ENCODE data around the gene RBP7. TPM values are rescaled to one million over a fixed set of nuclear protein-coding genes. Genes with fewer than 3 reads are reported as not detected.
"Not testable (repeated sequence)": the region's sequence is repeated elsewhere in the genome, so short reads cannot be mapped to it uniquely, and the experiment has no call there.

Gene RBP7
- total RNA-seq, 1 donor from 2014 or later: 23.1 TPM

DNA sequence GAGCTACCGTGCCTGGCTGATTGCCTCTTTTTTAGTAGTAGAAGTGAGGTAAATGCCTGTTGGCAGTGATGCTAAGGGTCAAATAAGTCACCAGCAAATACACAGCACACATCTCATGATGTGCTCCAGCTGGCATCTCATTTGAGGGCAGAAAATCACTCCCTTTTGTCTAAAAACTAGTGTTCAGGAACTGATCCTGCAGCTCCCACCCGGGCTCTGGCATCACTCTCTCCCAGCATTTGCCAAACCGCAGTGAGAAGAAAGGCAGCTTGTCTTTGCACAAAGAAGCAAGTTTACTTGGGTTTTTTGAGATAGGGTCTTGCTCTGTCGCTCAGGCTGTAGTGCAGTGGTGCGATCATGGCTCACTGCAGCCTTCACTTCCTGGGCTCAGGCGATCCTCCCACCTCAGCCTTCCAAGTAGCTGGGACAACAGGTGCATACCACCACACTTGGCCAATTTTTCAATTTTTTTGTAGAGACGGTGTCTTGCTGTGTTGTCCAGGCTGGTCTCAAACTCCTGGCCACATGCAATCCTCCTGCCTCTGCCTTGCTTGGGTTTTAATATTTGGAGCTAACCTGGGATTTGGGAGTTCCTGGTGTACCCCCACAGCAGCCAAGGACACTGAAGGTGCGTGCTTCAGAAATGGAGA lies 4.1 kb downstream of the RBP7 start:
- Histone ChIP-seq H3K27me3 (ENCODE audit: low read depth) (peaks cover 22% of the 10 kb centered on the region), H3K4me3 (no peak overlapping the region), H3K27ac (replicated peaks) (no peak overlapping the region), H3K36me3 (no peaks in the 10 kb centered on the region), H3K9me3 (replicated peaks) (no peaks in the 10 kb centered on the region), H3K4me1 (peaks cover 22% of the 10 kb centered on the region)
- intact Hi-C loops (cut with micrococcal nuclease): no loop called here
- TF ChIP-seq, protein P1, sequence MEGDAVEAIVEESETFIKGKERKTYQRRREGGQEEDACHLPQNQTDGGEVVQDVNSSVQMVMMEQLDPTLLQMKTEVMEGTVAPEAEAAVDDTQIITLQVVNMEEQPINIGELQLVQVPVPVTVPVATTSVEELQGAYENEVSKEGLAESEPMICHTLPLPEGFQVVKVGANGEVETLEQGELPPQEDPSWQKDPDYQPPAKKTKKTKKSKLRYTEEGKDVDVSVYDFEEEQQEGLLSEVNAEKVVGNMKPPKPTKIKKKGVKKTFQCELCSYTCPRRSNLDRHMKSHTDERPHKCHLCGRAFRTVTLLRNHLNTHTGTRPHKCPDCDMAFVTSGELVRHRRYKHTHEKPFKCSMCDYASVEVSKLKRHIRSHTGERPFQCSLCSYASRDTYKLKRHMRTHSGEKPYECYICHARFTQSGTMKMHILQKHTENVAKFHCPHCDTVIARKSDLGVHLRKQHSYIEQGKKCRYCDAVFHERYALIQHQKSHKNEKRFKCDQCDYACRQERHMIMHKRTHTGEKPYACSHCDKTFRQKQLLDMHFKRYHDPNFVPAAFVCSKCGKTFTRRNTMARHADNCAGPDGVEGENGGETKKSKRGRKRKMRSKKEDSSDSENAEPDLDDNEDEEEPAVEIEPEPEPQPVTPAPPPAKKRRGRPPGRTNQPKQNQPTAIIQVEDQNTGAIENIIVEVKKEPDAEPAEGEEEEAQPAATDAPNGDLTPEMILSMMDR (IDR thresholded peaks at IDR 0.05; ENCODE audit: borderline replicate concordance): no peak
- no peak for DNase-seq

DNA sequence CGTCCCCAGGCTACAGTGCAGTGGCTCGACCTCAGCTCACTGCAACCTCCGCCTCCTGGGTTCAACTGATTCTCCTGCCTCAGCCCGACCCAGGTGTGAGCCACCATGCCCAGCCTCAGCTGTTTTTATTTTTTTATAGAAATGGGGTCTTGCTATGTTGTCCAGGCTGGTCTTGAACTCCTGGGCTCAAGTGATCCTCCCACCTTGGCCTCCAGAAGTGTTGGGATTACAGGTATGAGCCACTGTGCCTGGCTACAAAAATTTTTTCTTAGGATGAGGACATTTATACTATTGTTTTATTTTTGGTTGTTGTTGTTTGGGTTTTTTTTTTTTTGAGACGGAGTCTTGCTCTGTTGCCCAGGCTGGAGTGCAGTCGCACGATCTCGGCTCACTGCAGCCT lies 8.2 kb downstream of the RBP7 start:
- H3K4me3 ChIP-seq; DNase-seq; H3K9me3 ChIP-seq (replicated peaks); H3K27ac ChIP-seq (replicated peaks); H3K27me3 ChIP-seq (ENCODE audit: low read depth); intact Hi-C loops (cut with micrococcal nuclease): not testable (repeated sequence)
- peaks cover 11% of the 10 kb centered on the region for H3K4me1 ChIP-seq
- H3K36me3 ChIP-seq: peaks cover 12% of the 10 kb centered on the region

DNA sequence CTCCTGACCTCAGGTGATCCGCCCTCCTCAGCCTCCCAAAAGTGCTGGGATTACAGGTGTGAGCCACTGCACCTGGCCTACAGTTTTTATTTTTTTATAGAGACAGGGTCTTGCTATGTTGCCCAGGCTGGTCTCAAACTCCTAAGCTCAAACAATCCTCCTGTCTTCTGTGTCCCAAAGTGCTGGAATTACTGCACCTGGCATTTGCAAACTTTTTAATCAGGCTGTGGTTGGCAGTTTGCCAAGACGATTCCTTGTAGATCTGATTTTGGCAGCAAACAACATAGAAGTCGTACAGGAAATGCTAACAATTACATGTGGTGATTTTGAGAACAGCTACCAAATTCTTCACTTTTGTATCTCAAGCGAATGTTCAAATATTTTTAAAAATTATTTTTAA lies 10.1 kb downstream of the RBP7 start:
- Histone ChIP-seq H3K4me3 (no peak overlapping the region), H3K36me3 (peaks cover 18% of the 10 kb centered on the region), H3K27ac (replicated peaks) (peak overlapping the region; percentile 40), H3K9me3 (replicated peaks) (no peaks in the 10 kb centered on the region), H3K4me1 (peaks cover 11% of the 10 kb centered on the region), H3K27me3 (ENCODE audit: low read depth) (no peaks in the 10 kb centered on the region)
- intact Hi-C loops (cut with micrococcal nuclease): no loop called here
- DNase-seq: no peak
- TF ChIP-seq, protein P1 (IDR thresholded peaks at IDR 0.05; ENCODE audit: borderline replicate concordance): no peak

DNA sequence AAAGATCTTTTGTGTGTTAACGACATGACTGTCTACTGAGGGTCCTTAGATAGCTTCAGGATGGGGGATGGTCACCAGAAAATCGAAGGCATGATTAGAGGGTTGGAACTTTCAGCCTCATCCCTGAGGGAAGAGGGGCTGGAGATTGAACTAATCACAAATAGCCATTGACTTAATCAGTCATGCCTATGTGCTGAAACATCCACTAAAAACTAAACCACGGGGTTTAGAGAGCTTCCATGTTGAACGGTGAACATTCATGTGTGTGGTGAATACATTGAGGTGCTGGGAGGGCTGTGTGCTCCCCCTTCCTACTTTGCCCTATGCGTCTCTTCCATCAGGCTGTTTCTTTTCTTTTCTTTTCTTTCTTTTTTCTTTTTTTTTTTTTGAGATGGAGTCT lies 17.0 kb downstream of the RBP7 start:
- H3K27me3 ChIP-seq (ENCODE audit: low read depth): no peaks in the 10 kb centered on the region

DNA sequence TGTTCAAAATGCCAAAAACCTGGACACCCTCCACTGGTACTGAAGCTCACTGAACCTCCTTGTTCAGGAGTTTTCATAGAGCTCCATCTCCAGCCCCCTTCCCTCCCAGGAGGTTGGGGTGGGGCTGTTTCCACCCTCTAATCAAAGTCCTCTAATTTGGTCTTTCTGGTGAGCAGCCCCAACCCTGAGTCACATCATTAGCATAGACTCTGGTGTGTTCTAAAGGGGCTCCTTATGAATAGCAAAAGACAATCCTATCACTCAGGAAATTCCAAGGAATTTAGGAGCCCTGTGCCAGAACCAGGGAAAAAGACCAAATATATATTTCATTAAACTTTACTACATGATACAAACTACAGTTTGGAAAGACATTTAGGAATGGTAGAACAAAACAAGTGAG lies 22.5 kb downstream of the RBP7 start:
- no peaks in the 10 kb centered on the region for H3K9me3 ChIP-seq (replicated peaks)
- no peak overlapping the region for H3K27ac ChIP-seq (replicated peaks)
- TF ChIP-seq, protein P1 (IDR thresholded peaks at IDR 0.05; ENCODE audit: borderline replicate concordance): no peak
- intact Hi-C loops (cut with micrococcal nuclease): no loop called here
- peaks cover 10% of the 10 kb centered on the region for H3K4me1 ChIP-seq
- no peak overlapping the region for H3K4me3 ChIP-seq
- DNase-seq: no peak
- no peaks in the 10 kb centered on the region for H3K27me3 ChIP-seq (ENCODE audit: low read depth)
- no peaks in the 10 kb centered on the region for H3K36me3 ChIP-seq

More for the DNA sequence above, 17.0 kb downstream of the RBP7 start:
- H3K4me1 ChIP-seq: peaks cover 10% of the 10 kb centered on the region
- no peak overlapping the region for H3K4me3 ChIP-seq
- no peaks in the 10 kb centered on the region for H3K9me3 ChIP-seq (replicated peaks)
- DNase-seq: no peak
- TF ChIP-seq, protein P1 (IDR thresholded peaks at IDR 0.05; ENCODE audit: borderline replicate concordance): no peak
- H3K27ac ChIP-seq (replicated peaks): no peak overlapping the region
- H3K36me3 ChIP-seq: peaks cover 6% of the 10 kb centered on the region
- intact Hi-C loops (cut with micrococcal nuclease): no loop called here

DNA sequence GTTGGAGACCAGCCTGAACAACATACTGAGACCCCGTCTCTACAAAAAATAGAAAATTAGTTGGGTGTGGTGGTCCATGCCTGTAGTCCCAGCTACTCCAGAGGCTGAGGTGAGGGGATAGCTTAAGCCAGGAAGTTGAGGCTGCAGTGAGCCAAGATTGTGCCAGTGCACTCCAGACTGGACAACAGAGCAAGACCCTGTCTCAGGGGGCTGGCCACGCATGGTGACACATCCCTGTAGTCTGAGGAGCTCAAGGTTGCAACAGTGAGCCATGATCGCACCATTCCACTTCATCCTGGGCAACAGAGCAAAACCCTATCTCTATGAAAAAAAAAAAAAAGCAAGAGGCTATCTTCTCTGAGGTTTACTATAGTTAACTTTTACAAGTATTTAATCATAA lies 23.1 kb downstream of the RBP7 start:
- peaks cover under 1% of the 10 kb centered on the region for H3K9me3 ChIP-seq (replicated peaks)
- intact Hi-C loops (cut with micrococcal nuclease): no loop called here
- no peak overlapping the region for H3K4me3 ChIP-seq

DNA sequence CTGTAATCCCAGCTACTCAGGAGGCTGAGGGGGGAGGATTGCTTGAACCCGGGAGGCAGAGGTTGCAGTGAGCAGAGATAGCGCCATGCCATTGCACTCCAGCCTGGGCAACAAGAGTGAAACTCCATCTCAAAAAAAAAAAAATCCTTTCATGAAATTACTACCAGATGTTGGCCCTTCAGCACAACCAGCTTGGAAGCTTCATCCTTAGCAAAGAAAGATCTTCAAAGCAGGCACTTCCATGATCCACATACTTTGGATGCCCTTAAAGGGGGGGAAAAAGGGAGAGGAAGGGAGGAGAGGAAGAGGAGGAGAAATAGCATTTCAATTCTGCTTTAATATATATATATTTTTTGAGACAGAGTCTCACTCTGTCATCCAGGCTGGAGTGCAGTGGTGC lies 23.6 kb downstream of the RBP7 start:
- intact Hi-C loops (cut with micrococcal nuclease); H3K27ac ChIP-seq (replicated peaks); DNase-seq; H3K36me3 ChIP-seq; H3K4me3 ChIP-seq; H3K9me3 ChIP-seq (replicated peaks); H3K4me1 ChIP-seq; H3K27me3 ChIP-seq (ENCODE audit: low read depth): not testable (repeated sequence)

More for the DNA sequence above, 23.1 kb downstream of the RBP7 start:
- TF ChIP-seq, protein P1 (IDR thresholded peaks at IDR 0.05; ENCODE audit: borderline replicate concordance): no peak
- Histone ChIP-seq H3K27me3 (ENCODE audit: low read depth) (no peaks in the 10 kb centered on the region), H3K27ac (replicated peaks) (no peak overlapping the region), H3K4me1 (peaks cover 10% of the 10 kb centered on the region), H3K36me3 (no peaks in the 10 kb centered on the region)
- DNase-seq: no peak

DNA sequence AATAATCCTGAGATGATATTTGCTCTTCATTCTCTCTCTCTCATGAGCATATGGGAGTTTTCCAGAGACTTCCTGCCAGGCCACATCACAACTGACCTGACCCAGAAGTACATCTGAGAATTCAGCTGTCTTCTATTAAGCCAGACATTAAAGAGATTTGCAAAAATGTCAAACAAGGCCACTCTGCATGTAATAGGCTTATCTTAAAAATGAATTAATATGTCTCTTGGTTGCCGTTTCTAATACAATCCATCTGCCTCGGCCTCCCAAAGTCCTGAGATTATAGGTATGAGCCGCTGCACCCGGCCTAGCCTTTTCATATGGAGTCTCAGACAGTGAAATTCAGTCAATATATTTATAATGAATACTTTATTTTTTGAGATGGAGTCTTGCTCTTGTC lies 25.0 kb downstream of the RBP7 start:
- DNase-seq; H3K4me3 ChIP-seq; H3K27me3 ChIP-seq (ENCODE audit: low read depth); H3K36me3 ChIP-seq; H3K4me1 ChIP-seq; intact Hi-C loops (cut with micrococcal nuclease); H3K27ac ChIP-seq (replicated peaks); H3K9me3 ChIP-seq (replicated peaks): not testable (repeated sequence)

Measured in left ventricle myocardium inferior (tissue), 1 donor.